Measurements from ENCODE around the gene RPLP2.

RPLP2 gene

DNA sequence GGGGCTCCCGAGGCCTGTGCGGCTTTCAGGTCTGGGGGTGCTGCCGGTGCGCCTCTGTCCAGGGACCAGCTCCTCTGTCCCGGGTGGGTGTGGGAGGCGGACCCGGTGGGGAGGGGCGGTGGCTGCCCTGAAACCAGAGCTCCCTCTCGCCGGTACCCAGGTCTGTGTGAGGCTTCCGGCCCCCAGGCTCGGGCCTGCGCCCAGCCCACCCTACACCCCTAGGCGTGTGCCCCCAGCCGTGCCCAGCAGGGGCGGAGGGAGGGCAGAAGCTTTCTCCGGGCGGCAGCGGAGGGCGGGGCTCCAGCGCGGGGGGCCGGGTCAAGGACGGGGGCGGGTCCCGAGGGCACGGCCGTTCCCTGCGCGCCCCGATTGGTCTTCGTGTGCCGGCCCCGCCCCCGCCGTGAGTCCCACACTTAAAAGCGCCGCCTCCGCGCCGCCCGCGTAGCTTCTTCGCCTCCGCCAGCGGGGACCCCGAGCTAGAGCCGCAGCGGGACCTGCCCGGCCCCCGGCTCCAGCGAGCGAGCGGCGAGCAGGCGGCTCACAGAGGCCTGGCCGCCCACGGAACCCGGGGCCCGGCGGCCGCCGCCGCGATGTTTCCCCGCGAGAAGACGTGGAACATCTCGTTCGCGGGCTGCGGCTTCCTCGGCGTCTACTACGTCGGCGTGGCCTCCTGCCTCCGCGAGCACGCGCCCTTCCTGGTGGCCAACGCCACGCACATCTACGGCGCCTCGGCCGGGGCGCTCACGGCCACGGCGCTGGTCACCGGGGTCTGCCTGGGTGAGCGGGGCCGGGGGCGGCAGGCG is 9.6 kb downstream of the RPLP2 start:
- H3K9me3 ChIP-seq (ENCODE audit: insufficient read depth, low read length): no peaks in the 10 kb centered on the region
- DNase-seq (ENCODE audit: low read depth, low spot score): no peak
- H3K4me3 ChIP-seq (ENCODE audit: insufficient read length, low read depth): peak overlapping the region; percentile 95
- H3K36me3 ChIP-seq (ENCODE audit: insufficient read depth, insufficient read length, low read length): peaks cover 39% of the 10 kb centered on the region
- H3K27me3 ChIP-seq (ENCODE audit: insufficient read depth, insufficient read length): peaks cover 10% of the 10 kb centered on the region
- peak overlapping the region; percentile 91 for H3K9ac ChIP-seq (ENCODE audit: insufficient read length, low read depth)
- H3K4me1 ChIP-seq (ENCODE audit: insufficient read depth, insufficient read length): peaks cover 21% of the 10 kb centered on the region
- TF ChIP-seq ZNF274 (IDR thresholded peaks at IDR 0.05; ENCODE audit: low read depth, low read length) (no peak), SUZ12 (IDR thresholded peaks at IDR 0.05; ENCODE audit: extremely low read depth, insufficient read depth, insufficient read length) (no peak), YY1 (IDR thresholded peaks at IDR 0.05; ENCODE audit: insufficient read depth, insufficient read length) (no peak)

DNA sequence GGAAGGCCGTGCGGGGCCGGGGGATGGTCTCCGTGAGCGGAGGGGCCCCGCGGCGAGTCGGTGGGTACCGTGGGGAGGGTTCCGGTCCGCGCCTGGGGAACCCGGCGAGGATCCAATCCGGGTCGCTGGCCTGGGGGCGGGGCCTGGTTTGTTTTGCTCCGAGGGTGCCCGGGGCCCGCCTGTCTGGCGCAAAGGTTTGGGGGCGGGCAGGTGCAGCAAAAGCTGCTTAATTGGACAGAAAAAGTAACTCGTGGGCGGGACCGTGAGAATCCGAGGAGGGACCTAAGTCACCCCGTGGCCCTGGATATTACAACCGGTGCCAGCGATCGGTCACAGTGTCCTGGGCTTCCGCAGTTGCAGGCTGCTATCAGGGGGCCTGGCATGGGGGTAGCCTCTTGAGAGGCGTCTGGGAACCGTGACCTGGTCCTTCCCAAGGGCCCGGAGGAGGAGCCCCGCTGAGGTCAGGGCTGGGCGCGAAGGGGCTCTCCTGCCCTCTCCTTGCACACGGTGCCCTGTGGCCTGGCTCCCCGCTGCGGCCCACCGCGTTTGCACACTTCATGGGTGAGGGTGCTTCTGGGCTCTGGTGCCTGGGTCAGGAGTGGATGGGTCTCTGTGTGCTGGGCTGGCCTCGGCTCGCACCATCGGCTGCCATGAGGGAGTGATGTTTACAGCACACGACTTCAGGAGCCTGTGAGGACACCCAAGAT is 10.3 kb downstream of the RPLP2 start:
- no peak for TF ChIP-seq ZNF274 (IDR thresholded peaks at IDR 0.05; ENCODE audit: low read depth, low read length)
- peak overlapping the region; percentile 91 for H3K9ac ChIP-seq (ENCODE audit: insufficient read length, low read depth)
- no peak for DNase-seq (ENCODE audit: low read depth, low spot score)

DNA sequence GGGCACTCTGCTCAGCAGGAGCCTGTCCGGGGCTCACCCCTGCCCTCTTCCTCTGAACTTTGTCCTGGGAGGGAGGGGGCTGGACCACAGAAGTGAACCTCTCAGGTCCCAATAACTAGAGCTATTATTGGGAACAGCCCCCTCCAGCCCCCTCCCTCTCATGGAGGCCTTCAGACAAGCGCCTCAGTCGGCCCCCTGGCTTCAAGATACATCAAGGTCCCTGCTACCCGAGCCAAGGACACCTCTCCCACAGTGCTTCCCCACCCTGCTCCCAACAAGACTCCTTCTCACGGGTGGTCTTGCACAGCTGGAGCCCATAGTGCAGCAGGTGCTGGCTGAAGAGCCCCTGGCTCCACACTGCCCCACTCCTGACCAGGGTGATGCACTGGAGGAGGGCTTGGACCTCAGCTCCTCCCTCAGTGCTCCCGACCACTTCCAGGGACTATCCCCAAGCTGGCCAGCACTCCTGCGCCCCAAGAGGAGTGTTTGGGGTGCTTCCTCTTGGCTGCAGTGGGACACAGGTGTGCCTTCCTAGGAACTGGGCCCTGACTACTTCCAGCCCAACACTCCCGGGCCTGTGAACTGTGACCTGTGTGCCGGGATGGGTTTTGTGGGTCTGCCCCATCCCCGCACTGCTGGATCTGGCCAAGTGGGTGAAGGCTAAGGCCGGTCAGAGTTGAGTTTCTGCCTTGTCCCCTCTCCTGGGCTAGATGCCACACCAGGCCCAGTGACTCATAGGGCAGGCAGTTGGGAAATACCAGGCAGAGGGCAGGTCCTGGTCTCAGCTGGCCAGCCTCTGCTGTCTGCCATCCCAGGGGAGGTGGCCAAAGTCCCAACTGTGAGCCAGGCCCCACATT is 11.1 kb downstream of the RPLP2 start:
- Histone ChIP-seq H3K4me3 (ENCODE audit: insufficient read length, low read depth) (peak overlapping the region; percentile 95), H3K4me1 (ENCODE audit: insufficient read depth, insufficient read length) (peaks cover 26% of the 10 kb centered on the region)
- DNase-seq (ENCODE audit: low read depth, low spot score): no peak

More for the DNA sequence above, 10.3 kb downstream of the RPLP2 start:
- Histone ChIP-seq H3K9me3 (ENCODE audit: insufficient read depth, low read length) (no peaks in the 10 kb centered on the region), H3K4me1 (ENCODE audit: insufficient read depth, insufficient read length) (peaks cover 23% of the 10 kb centered on the region), H3K27me3 (ENCODE audit: insufficient read depth, insufficient read length) (peaks cover 11% of the 10 kb centered on the region), H3K36me3 (ENCODE audit: insufficient read depth, insufficient read length, low read length) (peaks cover 41% of the 10 kb centered on the region), H3K4me3 (ENCODE audit: insufficient read length, low read depth) (peak overlapping the region; percentile 95)

DNA sequence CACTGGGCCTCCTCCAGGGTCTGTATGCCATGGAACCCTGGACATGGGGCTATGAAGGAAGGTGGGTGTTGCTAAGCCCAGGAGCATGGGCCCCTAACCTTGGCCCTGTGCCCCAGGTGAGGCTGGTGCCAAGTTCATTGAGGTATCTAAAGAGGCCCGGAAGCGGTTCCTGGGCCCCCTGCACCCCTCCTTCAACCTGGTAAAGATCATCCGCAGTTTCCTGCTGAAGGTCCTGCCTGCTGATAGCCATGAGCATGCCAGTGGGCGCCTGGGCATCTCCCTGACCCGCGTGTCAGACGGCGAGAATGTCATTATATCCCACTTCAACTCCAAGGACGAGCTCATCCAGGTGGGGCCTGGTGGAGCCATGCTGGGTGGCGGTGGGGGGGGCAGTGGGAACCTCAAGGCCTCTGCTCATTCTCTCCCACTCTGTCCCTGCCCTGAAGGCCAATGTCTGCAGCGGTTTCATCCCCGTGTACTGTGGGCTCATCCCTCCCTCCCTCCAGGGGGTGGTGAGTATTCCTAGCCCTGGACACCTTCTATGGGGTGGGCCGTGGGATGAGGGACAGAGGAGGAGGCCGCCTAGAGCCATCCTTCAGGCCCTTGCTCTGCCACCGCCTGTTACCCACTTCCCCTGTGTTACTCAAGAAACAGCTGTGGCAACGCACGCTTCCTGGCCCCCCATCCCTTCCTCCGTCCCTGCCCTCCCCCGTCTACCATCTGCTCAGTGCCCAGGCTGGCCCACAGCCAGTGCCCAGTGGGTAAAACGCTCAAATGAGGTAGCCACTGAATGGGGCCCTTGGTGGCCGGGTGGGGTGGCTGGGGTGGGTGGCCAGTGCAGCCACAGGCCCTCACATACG is 12.0 kb downstream of the RPLP2 start:
- Histone ChIP-seq H3K27me3 (ENCODE audit: insufficient read depth, insufficient read length) (peaks cover 26% of the 10 kb centered on the region), H3K9ac (ENCODE audit: insufficient read length, low read depth) (no peak overlapping the region), H3K4me3 (ENCODE audit: insufficient read length, low read depth) (no peak overlapping the region), H3K36me3 (ENCODE audit: insufficient read depth, insufficient read length, low read length) (peaks cover 39% of the 10 kb centered on the region), H3K9me3 (ENCODE audit: insufficient read depth, low read length) (no peaks in the 10 kb centered on the region), H3K4me1 (ENCODE audit: insufficient read depth, insufficient read length) (peaks cover 26% of the 10 kb centered on the region)
- TF ChIP-seq SUZ12 (IDR thresholded peaks at IDR 0.05; ENCODE audit: extremely low read depth, insufficient read depth, insufficient read length) (no peak), ZNF274 (IDR thresholded peaks at IDR 0.05; ENCODE audit: low read depth, low read length) (no peak), YY1 (IDR thresholded peaks at IDR 0.05; ENCODE audit: insufficient read depth, insufficient read length) (no peak)
- DNase-seq (ENCODE audit: low read depth, low spot score): no peak

More for the DNA sequence above, 11.1 kb downstream of the RPLP2 start:
- Histone ChIP-seq H3K9me3 (ENCODE audit: insufficient read depth, low read length) (no peaks in the 10 kb centered on the region), H3K36me3 (ENCODE audit: insufficient read depth, insufficient read length, low read length) (peaks cover 41% of the 10 kb centered on the region), H3K27me3 (ENCODE audit: insufficient read depth, insufficient read length) (peaks cover 18% of the 10 kb centered on the region), H3K9ac (ENCODE audit: insufficient read length, low read depth) (peak overlapping the region; percentile 84)
- TF ChIP-seq ZNF274 (IDR thresholded peaks at IDR 0.05; ENCODE audit: low read depth, low read length) (no peak), SUZ12 (IDR thresholded peaks at IDR 0.05; ENCODE audit: extremely low read depth, insufficient read depth, insufficient read length) (no peak), YY1 (IDR thresholded peaks at IDR 0.05; ENCODE audit: insufficient read depth, insufficient read length) (no peak)

DNA sequence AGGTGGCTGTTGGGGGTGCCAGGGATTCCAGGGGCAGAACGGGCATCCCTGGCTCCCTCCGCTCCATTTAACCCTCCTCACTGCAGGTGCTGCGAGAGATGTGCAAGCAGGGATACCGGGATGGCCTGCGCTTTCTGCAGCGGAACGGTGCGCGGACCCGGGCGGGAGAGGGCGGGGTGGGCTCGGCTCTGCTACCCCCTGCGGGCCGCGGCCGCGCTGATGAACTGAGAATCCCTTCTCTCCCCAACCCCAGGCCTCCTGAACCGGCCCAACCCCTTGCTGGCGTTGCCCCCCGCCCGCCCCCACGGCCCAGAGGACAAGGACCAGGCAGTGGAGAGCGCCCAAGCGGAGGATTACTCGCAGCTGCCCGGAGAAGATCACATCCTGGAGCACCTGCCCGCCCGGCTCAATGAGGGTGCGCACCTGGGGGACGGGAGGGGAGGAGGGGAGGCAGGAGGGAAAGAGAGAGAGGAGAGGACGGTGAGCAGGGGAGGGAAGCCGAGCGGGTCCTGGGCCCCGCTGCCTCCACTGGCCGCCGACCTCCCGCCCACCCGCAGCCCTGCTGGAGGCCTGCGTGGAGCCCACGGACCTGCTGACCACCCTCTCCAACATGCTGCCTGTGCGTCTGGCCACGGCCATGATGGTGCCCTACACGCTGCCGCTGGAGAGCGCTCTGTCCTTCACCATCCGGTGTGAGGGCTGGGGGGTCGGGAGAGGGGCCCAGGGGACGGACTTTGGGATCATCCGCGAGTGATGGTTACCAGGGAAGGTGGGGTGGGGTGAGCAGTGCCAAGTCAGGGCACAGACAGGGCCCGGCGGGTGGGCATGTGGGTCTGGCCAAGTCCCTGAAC is 13.9 kb downstream of the RPLP2 start:
- Histone ChIP-seq H3K4me3 (ENCODE audit: insufficient read length, low read depth) (no peak overlapping the region), H3K27me3 (ENCODE audit: insufficient read depth, insufficient read length) (peaks cover 46% of the 10 kb centered on the region), H3K9me3 (ENCODE audit: insufficient read depth, low read length) (no peaks in the 10 kb centered on the region), H3K9ac (ENCODE audit: insufficient read length, low read depth) (no peak overlapping the region), H3K4me1 (ENCODE audit: insufficient read depth, insufficient read length) (peaks cover 36% of the 10 kb centered on the region), H3K36me3 (ENCODE audit: insufficient read depth, insufficient read length, low read length) (peaks cover 39% of the 10 kb centered on the region)
- no peak for DNase-seq (ENCODE audit: low read depth, low spot score)
- no peak for TF ChIP-seq SUZ12 (IDR thresholded peaks at IDR 0.05; ENCODE audit: extremely low read depth, insufficient read depth, insufficient read length)
- no peak for TF ChIP-seq ZNF274 (IDR thresholded peaks at IDR 0.05; ENCODE audit: low read depth, low read length)
- no peak for TF ChIP-seq YY1 (IDR thresholded peaks at IDR 0.05; ENCODE audit: insufficient read depth, insufficient read length)

Data from NT2/D1 (cell line).